Mammary epithelial cell (primary cell): ENCODE results near the gene MRTFB.

Source experiments
- EZH2 ChIP-seq: IDR thresholded peaks from 2 replicates; pipeline ENCODE4 v1.6.1; 2012; ENCODE audit warnings: low read length, inconsistent platforms, borderline replicate concordance
- TF ChIP-seq, protein P1 (sequence below), 2 donors: IDR thresholded peaks in 1 of 2; conservative IDR thresholded peaks in 1 of 2; 2 replicates each; pipeline ENCODE4 v1.5.1; 2011 to 2012; ENCODE audit warnings: inconsistent platforms in 2 of 2, low read length in 2 of 2, mild to moderate bottlenecking in 2 of 2, control low read depth in 1 of 2, low read depth in 1 of 2; ENCODE audit not compliant: insufficient read depth in 1 of 2; ENCODE audit errors: extremely low read depth in 1 of 2

- TF ChIP-seq, protein P1, sequence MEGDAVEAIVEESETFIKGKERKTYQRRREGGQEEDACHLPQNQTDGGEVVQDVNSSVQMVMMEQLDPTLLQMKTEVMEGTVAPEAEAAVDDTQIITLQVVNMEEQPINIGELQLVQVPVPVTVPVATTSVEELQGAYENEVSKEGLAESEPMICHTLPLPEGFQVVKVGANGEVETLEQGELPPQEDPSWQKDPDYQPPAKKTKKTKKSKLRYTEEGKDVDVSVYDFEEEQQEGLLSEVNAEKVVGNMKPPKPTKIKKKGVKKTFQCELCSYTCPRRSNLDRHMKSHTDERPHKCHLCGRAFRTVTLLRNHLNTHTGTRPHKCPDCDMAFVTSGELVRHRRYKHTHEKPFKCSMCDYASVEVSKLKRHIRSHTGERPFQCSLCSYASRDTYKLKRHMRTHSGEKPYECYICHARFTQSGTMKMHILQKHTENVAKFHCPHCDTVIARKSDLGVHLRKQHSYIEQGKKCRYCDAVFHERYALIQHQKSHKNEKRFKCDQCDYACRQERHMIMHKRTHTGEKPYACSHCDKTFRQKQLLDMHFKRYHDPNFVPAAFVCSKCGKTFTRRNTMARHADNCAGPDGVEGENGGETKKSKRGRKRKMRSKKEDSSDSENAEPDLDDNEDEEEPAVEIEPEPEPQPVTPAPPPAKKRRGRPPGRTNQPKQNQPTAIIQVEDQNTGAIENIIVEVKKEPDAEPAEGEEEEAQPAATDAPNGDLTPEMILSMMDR (conservative IDR thresholded peaks at IDR 0.05 in 1 of 2, IDR thresholded peaks at IDR 0.05 in 1 of 2; ENCODE audit: extremely low read depth in 1 of 2, insufficient read depth in 1 of 2, low read depth in 1 of 2, low read length in 2 of 2): no peak
- TF ChIP-seq EZH2: no peak
Observed at GRCh38 chr16:14199199-14199598, 128.1 kb downstream of the MRTFB start.
